HCT116 (cell line): ENCODE measurements around the gene PVRIG. TPM values are rescaled to one million over a fixed set of nuclear protein-coding genes. Genes with fewer than 3 reads are reported as not detected.
"Not testable (repeated sequence)": the region's sequence is repeated elsewhere in the genome, so short reads cannot be mapped to it uniquely, and the experiment has no call there.

Experiments
- ATAC-seq: fragments of 200-7000 bp; cut with Tn5 transposase; 2 replicates; pipeline ENCODE4 v1.9.1; 2020; ENCODE audit warnings: mild to moderate bottlenecking, moderate library complexity
- BruUV-seq: library from RNA; stranded (reverse); fragments of 400-500 nt; replicated peaks from 2 replicates; lab custom pipeline; 2021; lab: Mats Ljungman, UMichigan
- CTCF ChIA-PET: fragments of 300-600 bp; sonication (Branson Sonifier 250); formaldehyde crosslinking; loops from one replicate; lab custom pipeline; 2021; ENCODE audit warnings: antibody characterized with exemption; lab: Charles Lee
- POLR2A ChIA-PET: fragments of 300-600, 350-600 bp; sonication (Branson Sonifier 250); formaldehyde crosslinking; loops from one replicate; lab custom pipeline; 2021; ENCODE audit warnings: antibody characterized with exemption; lab: Charles Lee
- RAD21 ChIA-PET, 2 experiments: fragments of 300-600 bp; sonication (Branson Sonifier 250); formaldehyde crosslinking; loops; one replicate each; lab custom pipeline; 2023; ENCODE audit warnings: low total read pairs in 2 of 2; ENCODE audit not compliant: uncharacterized antibody in 2 of 2, unreplicated experiment in 2 of 2, low non-redundant PET in 1 of 2; lab: Charles Lee
- DNase-seq: peaks from one replicate; pipeline ENCODE4 v3.0.0-alpha.2; 2010; ENCODE audit warnings: low read depth, low spot score
- H2AFZ ChIP-seq: fragments of 200-600 bp; shearing (Covaris generic), sonication (generic); 2 replicates; pipeline ENCODE4 v1.6.1; 2017; ENCODE audit warnings: low read depth, mixed run types, mixed read lengths, antibody characterized with exemption, low read length; ENCODE audit not compliant: poor library complexity, severe bottlenecking
- H3K27ac ChIP-seq: 2 replicates; pipeline ENCODE4 v1.5.1; 2012; ENCODE audit warnings: low read depth, low read length
- H3K27me3 ChIP-seq: fragments of 200-600 bp; sonication (generic); 2 replicates; pipeline ENCODE4 v1.6.1; 2016; ENCODE audit warnings: mixed run types, low read length, mixed read lengths; ENCODE audit not compliant: insufficient read depth
- H3K36me3 ChIP-seq, 2 experiments: fragments of 200-500 bp in 1 of 2; fragments of 200-600 bp in 1 of 2; sonication (Bioruptor generic) in 1 of 2; sonication (generic) in 1 of 2; 2 replicates each; pipeline versions ENCODE4 v1.5.1 to v1.6.1; 2014 to 2016; ENCODE audit warnings: low read length in 2 of 2, inconsistent platforms in 1 of 2, mixed read lengths in 1 of 2, mixed run types in 1 of 2; ENCODE audit not compliant: insufficient read depth in 2 of 2, control insufficient read depth in 1 of 2
- H3K4me1 ChIP-seq, 2 experiments: fragments of 200-600 bp in 1 of 2; sonication (generic) in 1 of 2; 2 replicates each; pipeline versions ENCODE4 v1.5.1 to v1.6.1; 2012 to 2017; ENCODE audit warnings: low read length in 2 of 2, inconsistent platforms in 1 of 2, mild to moderate bottlenecking in 1 of 2, mixed read lengths in 1 of 2, mixed run types in 1 of 2, moderate library complexity in 1 of 2; ENCODE audit not compliant: insufficient read depth in 2 of 2, control insufficient read depth in 1 of 2
- H3K4me2 ChIP-seq: fragments of 200-600 bp; sonication (generic); 2 replicates; pipeline ENCODE4 v1.6.1; 2017; ENCODE audit warnings: mixed run types, low read length, mixed read lengths
- H3K4me3 ChIP-seq, 2 experiments: fragments of 200-600 bp in 1 of 2; sonication (generic) in 1 of 2; replicated peaks in 1 of 2; 2 replicates each; pipeline ENCODE4 v1.5.1; 2011 to 2016; ENCODE audit warnings: low read length in 2 of 2, control low read depth in 1 of 2, low read depth in 1 of 2, mild to moderate bottlenecking in 1 of 2, mixed read lengths in 1 of 2, mixed run types in 1 of 2
- H3K79me2 ChIP-seq: fragments of 200-600 bp; sonication (generic); 2 replicates; pipeline ENCODE4 v1.6.1; 2017; ENCODE audit warnings: mild to moderate bottlenecking, mixed run types, low read length, moderate library complexity, mixed read lengths; ENCODE audit not compliant: insufficient read depth
- H3K9ac ChIP-seq: fragments of 200-600 bp; sonication (generic); 2 replicates; pipeline ENCODE4 v1.6.1; 2016; ENCODE audit warnings: low read length, mixed read lengths
- H3K9me2 ChIP-seq: fragments of 200-600 bp; sonication (generic), shearing (Covaris generic); 2 replicates; pipeline ENCODE4 v1.6.1; 2017; ENCODE audit warnings: mixed run types, mild to moderate bottlenecking, moderate library complexity; ENCODE audit not compliant: insufficient read depth
- H3K9me3 ChIP-seq, 2 experiments: fragments of 200-500 bp in 1 of 2; fragments of 200-600 bp in 1 of 2; sonication (Bioruptor generic) in 1 of 2; sonication (generic) in 1 of 2; 2 replicates each; pipeline ENCODE4 v1.6.1; 2014 to 2017; ENCODE audit warnings: low read length in 2 of 2, mixed read lengths in 2 of 2, inconsistent platforms in 1 of 2, low read depth in 1 of 2, mild to moderate bottlenecking in 1 of 2, mixed run types in 1 of 2, moderate library complexity in 1 of 2; ENCODE audit not compliant: control insufficient read depth in 1 of 2, insufficient read depth in 1 of 2
- H4K20me1 ChIP-seq: fragments of 200-600 bp; sonication (generic), shearing (Covaris generic); 2 replicates; pipeline ENCODE4 v1.6.1; 2017; ENCODE audit warnings: mixed run types, mild to moderate bottlenecking, moderate library complexity; ENCODE audit not compliant: insufficient read depth
- CTCF ChIP-seq, 3 experiments: fragments of 200-600 bp in 1 of 3; sonication (generic) in 1 of 3; IDR thresholded peaks in 2 of 3; conservative IDR thresholded peaks in 1 of 3; 2 replicates each; pipeline ENCODE4 v1.5.1; 2012 to 2017; ENCODE audit warnings: low read depth in 2 of 3, low read length in 2 of 3, antibody characterized with exemption in 1 of 3, borderline replicate concordance in 1 of 3, control low read depth in 1 of 3, mild to moderate bottlenecking in 1 of 3, mixed read lengths in 1 of 3, mixed run types in 1 of 3, moderate library complexity in 1 of 3; ENCODE audit not compliant: insufficient read depth in 1 of 3
- EGR1 ChIP-seq: IDR thresholded peaks from 2 replicates; pipeline ENCODE4 v1.6.1; 2012; ENCODE audit warnings: low read depth
- EZH2 ChIP-seq: fragments of 200-600 bp; sonication (generic); IDR thresholded peaks from 2 replicates; pipeline ENCODE4 v1.6.1; 2017; ENCODE audit warnings: antibody characterized with exemption, mixed run types
- POLR2A ChIP-seq: IDR thresholded peaks from 2 replicates; pipeline ENCODE4 v1.7.0; 2011; ENCODE audit warnings: borderline replicate concordance; ENCODE audit not compliant: insufficient read depth, insufficient read length; ENCODE audit errors: extremely low read depth
- POLR2AphosphoS5 ChIP-seq: IDR thresholded peaks from 2 replicates; pipeline ENCODE4 v1.6.1; 2011; ENCODE audit warnings: mild to moderate bottlenecking, low read depth, low read length, moderate library complexity
- YY1 ChIP-seq: IDR thresholded peaks from 2 replicates; pipeline ENCODE4 v1.6.1; 2011; ENCODE audit warnings: low read length, low read depth, moderate library complexity, mild to moderate bottlenecking; ENCODE audit not compliant: insufficient replicate concordance; ENCODE audit errors: extremely low read depth
- intact Hi-C: fragments of 100-400 bp; cut with micrococcal nuclease; formaldehyde crosslinking; loops from 2 replicates; pipeline ENCODE4 v1.10.0; 2022
- total RNA-seq: library from RNA; stranded (reverse); gene quantifications from one replicate; pipeline ENCODE4 v1.2.1, GENCODE V29; 2021; ENCODE audit not compliant: unreplicated experiment
- TF ChIP-seq, protein P1 (sequence below): IDR thresholded peaks from 2 replicates; pipeline ENCODE4 v1.6.1; 2012

Gene PVRIG
- total RNA-seq, 1 experiment from 2014 or later = 0.30 TPM

DNA sequence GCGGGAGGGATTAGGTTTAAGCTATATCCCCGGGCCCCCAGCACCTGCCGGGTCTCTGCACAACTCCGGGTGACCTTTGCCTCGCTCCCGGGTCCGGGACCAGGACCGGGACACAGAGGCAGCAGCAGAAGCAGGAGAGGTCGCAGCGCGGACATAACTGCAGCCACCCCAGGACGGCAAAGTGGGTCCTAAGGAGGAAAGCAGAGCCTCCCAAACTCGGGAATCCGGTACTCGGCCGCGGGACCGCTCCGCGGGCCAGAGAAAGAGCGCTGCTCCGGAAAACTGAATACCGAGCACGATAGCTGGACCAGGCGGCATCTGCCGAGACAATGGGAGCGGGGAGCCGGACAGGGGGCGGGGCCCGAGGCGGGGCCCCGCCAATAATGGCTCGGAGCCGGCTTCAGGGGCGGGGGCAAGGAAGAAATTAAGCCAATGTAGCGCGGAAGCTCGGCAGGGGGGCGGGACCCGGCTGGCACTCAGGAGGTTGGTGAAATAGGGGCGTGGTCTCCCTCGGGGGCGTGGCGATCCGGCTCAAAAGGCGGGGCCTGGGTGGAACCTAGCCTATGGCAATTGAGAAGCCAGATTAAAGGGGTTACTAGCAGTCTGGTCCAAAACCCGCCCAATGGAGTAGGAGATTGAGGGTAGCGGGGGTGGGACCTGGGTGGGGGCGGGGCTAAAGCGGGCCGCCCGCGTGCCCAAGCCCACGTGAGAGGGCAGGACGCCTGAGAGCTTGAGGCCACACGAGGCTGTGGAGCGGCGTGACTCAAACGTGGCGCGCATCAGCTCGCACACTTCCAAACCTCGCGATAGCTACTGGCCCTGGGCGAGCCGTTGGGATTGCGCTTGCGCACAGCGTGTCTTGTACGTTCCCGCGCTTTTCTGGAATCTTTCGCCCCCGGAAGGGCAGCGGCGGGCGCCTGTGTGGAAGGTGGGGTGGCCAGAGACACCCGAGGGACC, 42.4 kb upstream of the PVRIG start, which contains the start of the genes GPC2 and STAG3:
Gene GPC2 (minus strand): TSS at position 337 of the 957 bp plus-strand sequence. CDS start 182 bp downstream, at position 155.
Gene STAG3 (plus strand): TSS at position 874 of the 957 bp plus-strand sequence. CDS start 2,639 bp downstream, outside the sequence.
- Histone ChIP-seq H4K20me1 (no peaks in the 10 kb centered on the region), H3K9me2 (no peaks in the 10 kb centered on the region), H3K36me3 (no peaks in the 10 kb centered on the region), H3K9ac (peak within 1 kb of the TSS; percentile 65), H2AFZ (peak within 1 kb of the TSS; percentile 41), H3K27me3 (no peaks in the 10 kb centered on the region), H3K4me1 (peaks cover 3 to 12% of the 10 kb centered on the region in 2 experiments; a peak in 2 of 4 replicates), H3K9me3 (no peaks in the 10 kb centered on the region), H3K79me2 (no peaks in the 10 kb centered on the region), H3K4me2 (peak within 1 kb of the TSS; percentile 91), H3K4me3 (peak within 1 kb of the TSS; percentile 72 to 85), H3K27ac (peak within 1 kb of the TSS; percentile 42; the same call in 1 of the 2 replicates)
- BruUV-seq = no TSS peak
- POLR2A ChIA-PET = interaction anchor here (0.6 to 1.4 kb wide), 5 partner anchors 11 to 162 kb away, joined by 3 to 7 read pairs (median 4); partner anchors contain the start of genes LAMTOR4 and ZKSCAN1
- RAD21 ChIA-PET = interaction anchor here in 1 of 2 experiments (0.6 to 0.7 kb wide), 2 partner anchors 12 to 124 kb away, joined by 3 to 5 read pairs; no protein-coding TSS in a partner anchor
- TF ChIP-seq POLR2AphosphoS5 (peak; percentile 86), EZH2 (no peak), YY1 (peak; percentile 14), POLR2A (peak; percentile 47), EGR1 (0 out of 2 replicates have a peak, but pooled peaks have one; percentile 44), CTCF (IDR thresholded peaks at IDR 0.05 in 2 of 3, conservative IDR thresholded peaks at IDR 0.05 in 1 of 3; ENCODE audit: borderline replicate concordance in 1 of 3, insufficient read depth in 1 of 3, low read depth in 2 of 3, low read length in 2 of 3) (no peak)
- TF ChIP-seq, protein P1, sequence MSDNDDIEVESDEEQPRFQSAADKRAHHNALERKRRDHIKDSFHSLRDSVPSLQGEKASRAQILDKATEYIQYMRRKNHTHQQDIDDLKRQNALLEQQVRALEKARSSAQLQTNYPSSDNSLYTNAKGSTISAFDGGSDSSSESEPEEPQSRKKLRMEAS = peak; percentile 96
- CTCF ChIA-PET = interaction anchor here (0.7 to 1.8 kb wide), 3 partner anchors 12 to 45 kb away, joined by 3 to 11 read pairs (median 3); no protein-coding TSS in a partner anchor
- DNase-seq (peak; percentile 93), ATAC-seq (peak; percentile 94)
- intact Hi-C loops = no loop called here

DNA sequence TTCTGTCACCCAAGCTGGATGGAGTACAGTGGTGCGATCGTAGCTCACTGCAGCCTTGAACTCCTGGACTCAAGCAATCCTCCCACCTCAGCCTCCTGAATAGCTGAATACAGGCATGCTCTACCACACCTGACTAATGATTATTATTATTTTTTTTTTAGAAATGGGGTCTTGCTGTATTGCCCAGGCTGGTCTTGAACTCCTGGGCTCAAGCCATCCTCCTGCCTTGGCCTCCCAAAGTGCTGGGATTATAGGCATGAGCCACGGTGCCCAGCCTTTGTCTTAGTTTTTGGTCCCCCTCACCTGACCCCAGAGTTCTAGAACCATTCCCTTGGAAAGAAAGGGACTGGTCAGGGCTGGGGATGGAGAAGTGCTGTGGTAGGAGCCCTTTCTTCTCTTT, 39.7 kb upstream of the PVRIG start:
- intact Hi-C loops, H3K4me2 ChIP-seq, POLR2A ChIA-PET, H3K4me3 ChIP-seq, ATAC-seq, H3K9me3 ChIP-seq, H3K79me2 ChIP-seq, H3K9me2 ChIP-seq, H4K20me1 ChIP-seq, H3K27me3 ChIP-seq, H2AFZ ChIP-seq, H3K27ac ChIP-seq, H3K36me3 ChIP-seq, RAD21 ChIA-PET, H3K9ac ChIP-seq, BruUV-seq, DNase-seq: not testable (repeated sequence)
- CTCF ChIA-PET = interaction anchor here (2.9 kb wide), 1 partner anchor 9 kb away, joined by 9 read pairs; no protein-coding TSS in a partner anchor
- H3K4me1 ChIP-seq = peaks cover 9 to 19% of the 10 kb centered on the region in 2 experiments

DNA sequence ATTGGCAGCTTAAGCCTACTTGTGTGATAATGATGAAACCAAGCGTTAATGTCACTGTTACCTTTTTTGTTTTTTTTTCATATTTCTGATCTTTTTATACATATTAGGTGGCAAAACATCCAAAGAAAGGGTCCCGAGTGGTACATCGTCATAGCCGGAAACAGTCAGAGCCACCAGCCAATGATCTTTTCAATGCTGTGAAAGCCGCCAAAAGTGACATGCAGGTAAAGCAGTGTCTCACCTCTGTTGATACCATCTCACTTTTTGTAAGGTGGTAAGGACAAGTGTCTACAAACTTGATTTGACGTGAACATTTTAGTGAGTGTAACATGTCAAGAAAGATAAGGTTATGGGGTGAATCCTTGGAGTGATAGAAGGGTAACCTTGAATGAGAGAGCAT, 37.1 kb upstream of the PVRIG start:
- H3K4me1 ChIP-seq = peaks cover 7 to 12% of the 10 kb centered on the region in 2 experiments
- H3K27me3 ChIP-seq, ATAC-seq, DNase-seq, H3K9me3 ChIP-seq, BruUV-seq, RAD21 ChIA-PET, H3K9me2 ChIP-seq, POLR2A ChIA-PET, H3K4me3 ChIP-seq, H4K20me1 ChIP-seq, H3K36me3 ChIP-seq, H3K27ac ChIP-seq, H3K4me2 ChIP-seq, H2AFZ ChIP-seq, intact Hi-C loops, H3K9ac ChIP-seq, H3K79me2 ChIP-seq, CTCF ChIA-PET: not testable (repeated sequence)
